Dendritic cell treated with granulocyte-macrophage colony-stimulating factor and Interleukin-4, amounts not matched to agents 40 ng/mL and 50 ng/mL, for 4 days (primary cell): ENCODE measurements around the gene RAB5B.
"Not testable (repeated sequence)": the region's sequence is repeated elsewhere in the genome, so short reads cannot be mapped to it uniquely, and the experiment has no call there.

Experiments used
- H3K27ac Mint-ChIP-seq: one replicate; pipeline ENCODE4 v1.8.0; 2022; ENCODE audit warnings: mild to moderate bottlenecking, mixed read lengths
- H3K27me3 Mint-ChIP-seq: one replicate; pipeline ENCODE4 v1.8.0; 2022; ENCODE audit warnings: mild to moderate bottlenecking, mixed read lengths
- H3K36me3 Mint-ChIP-seq: one replicate; pipeline ENCODE4 v1.8.0; 2022; ENCODE audit warnings: low read depth, mixed read lengths
- H3K4me1 Mint-ChIP-seq: one replicate; pipeline ENCODE4 v1.8.0; 2022; ENCODE audit warnings: low read depth, mixed read lengths
- H3K4me3 Mint-ChIP-seq: one replicate; pipeline ENCODE4 v1.8.0; 2022; ENCODE audit warnings: mild to moderate bottlenecking, moderate library complexity, mixed read lengths
- H3K9me3 Mint-ChIP-seq: one replicate; pipeline ENCODE4 v1.8.0; 2022; ENCODE audit warnings: mixed read lengths
- intact Hi-C: fragments of 100-400 bp; cut with micrococcal nuclease; formaldehyde crosslinking; loops from one replicate; pipeline ENCODE4 v1.15.0; 2022

Gene RAB5B

DNA sequence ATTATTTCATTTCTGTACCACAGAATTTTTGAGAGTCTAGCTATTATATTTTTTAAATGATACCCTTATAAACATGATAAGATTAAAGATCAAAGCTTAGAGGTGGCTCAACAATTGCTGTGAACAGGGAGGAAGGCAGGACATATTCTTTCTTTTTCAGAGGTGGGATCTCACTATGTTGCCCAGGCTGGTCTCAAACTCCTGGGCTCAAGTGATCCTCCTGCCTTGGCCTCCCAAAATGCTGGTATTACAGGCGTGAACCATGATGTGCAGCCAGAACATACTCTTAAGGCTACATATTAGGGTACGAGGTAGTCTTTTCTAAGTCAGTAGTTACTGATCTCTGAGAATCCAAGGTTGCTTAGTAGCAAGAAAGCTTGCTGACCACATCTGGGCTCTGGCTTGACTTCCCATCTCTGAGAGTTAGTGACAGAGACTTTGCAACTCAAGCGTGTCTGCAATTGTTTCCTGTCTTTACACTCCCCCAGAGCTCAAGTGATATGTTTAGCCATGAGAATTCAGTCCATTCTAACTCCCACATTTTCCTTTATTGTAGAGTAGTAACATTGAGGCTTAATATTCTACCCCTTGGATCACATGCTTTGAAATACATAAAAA is 8.6 kb downstream of the RAB5B start:
- H3K9me3 Mint-ChIP-seq: no peaks in the 10 kb centered on the region
- intact Hi-C loops: no loop called here
- peaks cover 50% of the 10 kb centered on the region for H3K4me1 Mint-ChIP-seq
- no peak overlapping the region for H3K4me3 Mint-ChIP-seq
- H3K27ac Mint-ChIP-seq: no peak overlapping the region
- peaks cover 80% of the 10 kb centered on the region for H3K36me3 Mint-ChIP-seq
- no peaks in the 10 kb centered on the region for H3K27me3 Mint-ChIP-seq

GRCh38 chr12:55983232-55983842 is 9.5 kb downstream of the RAB5B start:
- H3K27ac Mint-ChIP-seq: peak overlapping the region; percentile 69
- H3K27me3 Mint-ChIP-seq: no peaks in the 10 kb centered on the region
- H3K4me3 Mint-ChIP-seq: no peak overlapping the region
- peaks cover 41% of the 10 kb centered on the region for H3K4me1 Mint-ChIP-seq
- H3K36me3 Mint-ChIP-seq: peaks cover 82% of the 10 kb centered on the region
- intact Hi-C loops: no loop called here
- H3K9me3 Mint-ChIP-seq: no peaks in the 10 kb centered on the region

DNA sequence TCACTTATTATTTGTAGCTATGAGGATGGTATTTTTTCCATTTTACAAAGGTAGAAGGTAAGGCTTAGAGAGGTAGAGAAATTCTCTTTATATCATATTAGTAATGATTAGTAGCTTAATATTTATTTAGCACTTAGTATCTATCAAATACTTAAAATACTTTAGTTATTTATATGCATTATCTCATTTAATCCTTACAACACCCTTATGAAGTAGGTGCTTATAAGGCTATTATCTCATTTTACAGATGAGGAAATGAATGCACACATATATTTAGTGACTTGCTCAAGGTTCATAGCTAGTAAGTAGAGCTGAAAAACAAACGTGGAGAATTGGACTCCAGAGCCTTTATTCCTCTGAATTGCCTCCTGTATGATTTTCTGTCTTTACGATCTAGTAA is 11.0 kb downstream of the RAB5B start:
- Mint-ChIP-seq H3K4me3 (no peak overlapping the region), H3K27me3 (no peaks in the 10 kb centered on the region), H3K4me1 (peaks cover 38% of the 10 kb centered on the region), H3K9me3 (no peaks in the 10 kb centered on the region), H3K36me3 (peaks cover 84% of the 10 kb centered on the region), H3K27ac (no peak overlapping the region)
- intact Hi-C loops: no loop called here

- intact Hi-C loops: no loop called here
- Mint-ChIP-seq H3K36me3 (peaks cover 84% of the 10 kb centered on the region), H3K27me3 (no peaks in the 10 kb centered on the region), H3K4me1 (peaks cover 34% of the 10 kb centered on the region), H3K27ac (no peak overlapping the region), H3K4me3 (no peak overlapping the region), H3K9me3 (no peaks in the 10 kb centered on the region)
Observed at GRCh38 chr12:55985341-55985740, 11.5 kb downstream of the RAB5B start.

DNA sequence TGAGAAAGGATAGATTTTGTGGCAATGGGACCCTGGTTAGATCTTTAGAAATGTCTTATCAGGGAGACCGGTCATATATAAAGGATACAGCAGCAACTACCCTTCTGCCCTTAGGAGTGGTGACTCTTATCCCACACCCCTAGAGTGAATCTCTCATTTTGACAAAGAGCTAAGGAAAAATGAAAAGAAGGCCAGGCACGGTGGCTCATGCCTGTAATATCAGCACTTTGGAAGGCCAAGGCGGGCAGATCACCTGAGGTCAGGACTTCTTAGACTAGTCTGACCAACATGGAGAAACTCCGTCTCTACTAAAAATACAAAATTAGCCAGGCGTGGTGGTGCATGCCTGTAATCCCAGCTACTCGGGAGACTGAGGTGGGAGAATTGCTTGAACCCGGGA is 12.1 kb downstream of the RAB5B start:
- intact Hi-C loops, H3K9me3 Mint-ChIP-seq, H3K27me3 Mint-ChIP-seq, H3K4me3 Mint-ChIP-seq, H3K27ac Mint-ChIP-seq: not testable (repeated sequence)
- Mint-ChIP-seq H3K36me3 (peaks cover 84% of the 10 kb centered on the region), H3K4me1 (peaks cover 33% of the 10 kb centered on the region)

DNA sequence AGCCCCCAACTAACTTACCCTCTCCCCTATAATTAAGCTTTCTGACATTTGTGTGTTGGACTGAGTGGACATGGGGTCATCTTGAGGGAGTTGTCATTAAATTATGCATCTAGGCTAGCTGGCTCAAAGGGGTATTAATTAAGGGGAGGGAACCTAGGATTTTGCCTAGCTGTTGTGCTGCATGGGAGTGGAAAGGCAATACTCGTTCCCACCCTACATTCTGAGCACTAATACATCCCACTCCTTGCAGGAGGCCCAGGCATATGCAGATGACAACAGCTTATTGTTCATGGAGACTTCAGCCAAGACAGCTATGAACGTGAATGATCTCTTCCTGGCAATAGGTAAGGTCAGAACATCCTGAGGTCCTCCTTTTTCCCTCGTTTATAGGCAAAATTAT is 17.2 kb downstream of the RAB5B start:
- Mint-ChIP-seq H3K27ac (no peak overlapping the region), H3K4me1 (peaks cover 13% of the 10 kb centered on the region), H3K4me3 (no peak overlapping the region), H3K36me3 (peaks cover 95% of the 10 kb centered on the region), H3K9me3 (no peaks in the 10 kb centered on the region), H3K27me3 (no peaks in the 10 kb centered on the region)
- intact Hi-C loops: loop anchor here (10.0 kb wide), 1 partner anchor 114 kb away; the partner anchor contains the start of gene PA2G4

DNA sequence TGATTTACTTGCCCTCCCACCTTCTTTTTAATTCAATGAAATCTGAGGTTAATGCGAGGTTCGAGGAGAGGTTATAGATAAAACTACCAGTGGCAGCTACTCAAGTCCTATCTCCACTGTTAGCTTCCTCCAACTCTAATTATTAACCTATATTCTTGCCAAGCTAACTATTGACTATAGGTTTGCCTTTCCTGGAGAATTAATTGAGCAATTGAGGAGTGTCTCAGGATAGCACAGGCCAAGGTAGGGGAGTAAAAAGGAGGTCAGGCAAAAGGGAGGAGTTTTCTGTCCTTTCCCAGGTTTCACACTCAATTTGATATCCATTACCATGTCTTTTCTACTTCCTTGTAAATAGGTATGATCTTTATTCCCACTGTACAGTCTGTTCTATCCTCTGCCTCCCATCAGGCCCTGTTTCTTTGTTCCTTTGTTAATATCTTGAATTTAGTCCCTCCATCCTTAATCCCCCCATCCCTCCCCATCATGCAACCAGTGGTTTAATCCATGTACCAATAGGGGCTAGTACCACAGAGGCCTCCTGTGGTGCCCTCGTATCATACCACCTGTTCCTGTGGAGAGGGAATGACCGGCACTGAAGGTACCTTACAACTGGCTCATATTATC is 19.5 kb downstream of the RAB5B start:
- peaks cover 80% of the 10 kb centered on the region for H3K36me3 Mint-ChIP-seq
- intact Hi-C loops: loop anchor here (10.0 kb wide), 1 partner anchor 111 kb away; the partner anchor contains the start of gene PA2G4
- no peak overlapping the region for H3K4me3 Mint-ChIP-seq
- H3K27me3 Mint-ChIP-seq: no peaks in the 10 kb centered on the region
- peaks cover 22% of the 10 kb centered on the region for H3K4me1 Mint-ChIP-seq
- H3K9me3 Mint-ChIP-seq: no peaks in the 10 kb centered on the region
- H3K27ac Mint-ChIP-seq: no peak overlapping the region

- no peaks in the 10 kb centered on the region for H3K9me3 Mint-ChIP-seq
- H3K4me1 Mint-ChIP-seq: peaks cover 38% of the 10 kb centered on the region
- no peaks in the 10 kb centered on the region for H3K27me3 Mint-ChIP-seq
- H3K27ac Mint-ChIP-seq: no peak overlapping the region
- peaks cover 79% of the 10 kb centered on the region for H3K36me3 Mint-ChIP-seq
- no peak overlapping the region for H3K4me3 Mint-ChIP-seq
- intact Hi-C loops: loop anchor here (10.0 kb wide), 1 partner anchor 109 kb away; the partner anchor contains the start of gene PA2G4
Observed at GRCh38 chr12:55995366-55995765, 21.5 kb downstream of the RAB5B start.

- peaks cover 79% of the 10 kb centered on the region for H3K36me3 Mint-ChIP-seq
- no peaks in the 10 kb centered on the region for H3K9me3 Mint-ChIP-seq
- intact Hi-C loops: loop anchor here (1.0 to 10.0 kb wide), 3 partner anchors 33 to 109 kb away; partner anchors contain the start of genes PA2G4 and RPS26
- H3K27ac Mint-ChIP-seq: peak overlapping the region; percentile 88
- peaks cover 41% of the 10 kb centered on the region for H3K4me1 Mint-ChIP-seq
- H3K27me3 Mint-ChIP-seq: no peaks in the 10 kb centered on the region
- H3K4me3 Mint-ChIP-seq: peak overlapping the region; percentile 93
Observed at GRCh38 chr12:55996201-55996714, 22.4 kb downstream of the RAB5B start.

DNA sequence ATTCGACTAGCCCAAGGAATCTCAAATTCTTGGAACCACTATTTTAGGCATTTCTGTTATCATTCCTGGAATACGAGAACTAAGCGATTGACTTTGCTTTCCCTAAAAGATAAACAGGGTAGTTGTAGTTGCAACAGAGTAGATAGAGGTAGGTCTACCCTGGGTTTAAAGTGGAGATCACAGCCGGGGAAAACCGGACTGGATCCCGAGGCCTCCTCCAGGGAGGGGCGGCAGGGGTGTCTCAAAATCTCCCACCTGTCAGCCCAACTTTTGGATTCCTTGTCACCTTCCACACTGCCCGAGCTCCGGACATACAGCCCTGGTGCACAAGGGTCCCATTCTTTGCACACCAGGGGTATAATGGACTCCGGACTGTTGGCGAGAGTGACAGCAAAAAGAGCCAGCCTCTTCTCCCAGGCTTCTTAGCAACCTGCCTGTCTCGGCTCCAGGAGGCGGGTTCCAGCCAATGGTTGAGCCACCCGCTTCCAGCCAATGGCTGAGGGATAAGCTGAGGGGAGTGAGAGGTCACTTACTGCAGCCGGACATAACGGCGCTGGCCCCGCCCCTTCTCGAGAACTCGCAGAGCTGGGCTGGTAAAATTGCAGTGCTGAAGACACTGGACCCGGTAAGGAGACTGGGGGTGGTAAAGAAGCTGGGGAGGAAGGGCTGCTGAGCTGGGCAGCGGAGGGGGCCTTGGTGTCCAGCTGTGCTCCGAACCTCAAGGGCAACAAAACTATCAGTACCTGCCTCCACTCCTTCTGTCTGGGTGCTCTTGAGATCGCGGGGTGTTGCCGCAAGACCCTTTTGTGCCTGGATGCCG is 23.0 kb downstream of the RAB5B start, which contains the start of gene SUOX:
Gene SUOX (plus strand): TSS at position 562 of the 820 bp plus-strand sequence. CDS start 4,946 bp downstream, outside the sequence.
- Mint-ChIP-seq H3K4me3 (peak within 1 kb of the TSS; percentile 93), H3K4me1 (peaks cover 48% of the 10 kb centered on the region), H3K9me3 (no peaks in the 10 kb centered on the region), H3K36me3 (peaks cover 78% of the 10 kb centered on the region), H3K27me3 (no peaks in the 10 kb centered on the region), H3K27ac (peak within 1 kb of the TSS; percentile 88)
- intact Hi-C loops: loop anchor here (1.0 to 10.0 kb wide), 3 partner anchors 32 to 108 kb away; partner anchors contain the start of genes PA2G4 and RPS26

DNA sequence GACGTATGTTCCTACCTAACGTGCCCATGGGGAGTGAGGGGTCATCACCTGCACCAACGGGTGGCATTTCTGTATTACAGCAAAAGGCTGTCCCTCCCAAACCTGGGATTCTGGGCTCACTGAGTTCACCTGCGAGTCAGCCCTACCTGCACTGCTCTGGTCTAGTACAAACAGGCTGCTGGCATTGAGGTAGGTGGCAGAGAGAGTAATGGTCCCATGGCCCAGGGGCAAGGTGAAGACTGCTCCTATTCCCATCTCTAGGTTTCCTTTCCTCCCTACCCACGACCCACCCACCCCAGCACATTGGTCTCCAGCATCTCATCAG is 23.6 kb downstream of the RAB5B start:
- no peaks in the 10 kb centered on the region for H3K27me3 Mint-ChIP-seq

DNA sequence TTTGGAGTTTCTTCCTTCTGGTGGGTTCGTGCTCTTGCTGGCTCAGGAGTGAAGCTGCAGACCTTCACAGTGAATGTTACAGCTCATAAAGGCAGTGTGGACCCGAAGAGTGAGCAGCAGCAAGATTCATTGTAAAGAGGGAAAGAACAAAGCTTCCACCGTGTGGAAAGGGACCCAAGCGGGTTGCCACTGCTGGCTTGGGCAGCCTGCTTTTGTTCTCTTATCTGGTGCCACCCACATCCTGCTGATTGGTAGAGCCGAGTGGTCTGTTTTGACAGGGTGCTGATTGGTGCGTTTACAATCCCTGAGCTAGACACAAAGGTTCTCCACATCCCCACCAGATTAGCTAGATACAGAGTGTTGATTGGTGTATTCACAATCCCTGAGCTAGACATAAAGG is 25.6 kb downstream of the RAB5B start:
- H3K27ac Mint-ChIP-seq: peak overlapping the region; percentile 53
- intact Hi-C loops: loop anchor here (10.0 kb wide), 1 partner anchor 105 kb away; the partner anchor contains the start of gene PA2G4
- H3K27me3 Mint-ChIP-seq, H3K4me3 Mint-ChIP-seq, H3K9me3 Mint-ChIP-seq: not testable (repeated sequence)
- H3K36me3 Mint-ChIP-seq: peaks cover 78% of the 10 kb centered on the region
- H3K4me1 Mint-ChIP-seq: peaks cover 59% of the 10 kb centered on the region

More for the DNA sequence above, 23.6 kb downstream of the RAB5B start:
- peaks cover 78% of the 10 kb centered on the region for H3K36me3 Mint-ChIP-seq
- H3K27ac Mint-ChIP-seq: peak overlapping the region; percentile 88
- intact Hi-C loops: loop anchor here (2.0 to 10.0 kb wide), 2 partner anchors 43 to 107 kb away; partner anchors contain the start of genes PA2G4 and RPS26
- H3K9me3 Mint-ChIP-seq: no peaks in the 10 kb centered on the region
- peak overlapping the region; percentile 93 for H3K4me3 Mint-ChIP-seq
- H3K4me1 Mint-ChIP-seq: peaks cover 53% of the 10 kb centered on the region

- not testable (repeated sequence) for H3K27ac Mint-ChIP-seq, H3K27me3 Mint-ChIP-seq, H3K4me3 Mint-ChIP-seq, H3K9me3 Mint-ChIP-seq
- Mint-ChIP-seq H3K36me3 (peaks cover 78% of the 10 kb centered on the region), H3K4me1 (peaks cover 64% of the 10 kb centered on the region)
- intact Hi-C loops: loop anchor here (10.0 kb wide), 1 partner anchor 105 kb away; the partner anchor contains the start of gene PA2G4
Observed at GRCh38 chr12:55999999-56000540, 26.2 kb downstream of the RAB5B start.
